NCI-H345 treated with DMSO at 0.1 percent for 48 hours (cell line): ENCODE measurements around the gene PPP2R5B.
"Not testable (repeated sequence)": the region's sequence is repeated elsewhere in the genome, so short reads cannot be mapped to it uniquely, and the experiment has no call there.

Source experiments
- DNase-seq: peaks from one replicate; lab custom pipeline; 2025; ENCODE audit not compliant: unreplicated experiment; lab: John Stamatoyannopoulos, UW

Gene PPP2R5B

DNA sequence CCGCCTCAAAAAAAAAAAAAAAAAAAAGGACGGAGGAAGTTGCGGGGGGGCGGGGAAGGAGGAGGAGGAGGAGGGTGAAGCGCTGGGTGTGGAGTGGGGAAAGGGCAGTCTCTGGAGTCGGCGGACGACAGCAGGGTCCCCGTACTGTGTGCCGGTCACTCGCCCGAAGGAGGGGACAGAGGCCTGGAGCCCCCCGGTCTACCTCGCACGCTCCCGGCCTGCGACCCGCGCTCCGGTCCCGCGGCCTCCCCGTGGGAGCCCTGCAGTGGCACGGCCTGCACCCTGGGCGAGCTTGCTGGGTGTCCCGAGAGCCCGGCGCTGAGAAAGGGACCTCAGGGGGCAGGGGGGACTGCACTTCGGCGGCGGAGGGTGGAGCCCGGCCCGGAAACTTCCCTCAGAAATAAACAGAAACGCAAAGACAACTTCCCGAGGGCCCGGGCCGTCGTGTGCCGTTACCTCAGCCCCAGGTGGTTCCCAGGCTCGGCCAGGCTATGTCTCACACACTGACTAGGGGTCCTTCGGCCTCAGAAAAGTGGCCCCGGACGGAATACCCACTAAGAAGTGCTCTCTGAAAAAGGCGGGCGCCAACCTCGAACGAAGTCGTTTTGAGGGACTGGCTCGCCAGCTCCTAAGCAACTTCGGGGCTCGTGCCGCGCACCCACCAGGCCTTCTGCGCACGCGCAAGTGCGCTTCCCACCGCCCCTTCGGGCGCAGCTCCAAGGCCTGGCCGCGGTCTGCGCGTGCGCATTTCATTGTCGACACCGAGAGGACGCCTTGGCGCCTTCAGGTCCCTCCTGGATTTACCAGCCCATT is 47.1 kb downstream of the PPP2R5B start, which contains the start of gene MAJIN:
Gene MAJIN (minus strand): TSS at position 688 of the 813 bp plus-strand sequence. CDS start 12,703 bp downstream, outside the sequence.
- no peak for DNase-seq

- no peak for DNase-seq
Measured at GRCh38 chr11:64974124-64974523, 49.6 kb downstream of the PPP2R5B start.

- DNase-seq: no peak
Measured at GRCh38 chr11:64976651-64977050, 52.2 kb downstream of the PPP2R5B start.

GRCh38 chr11:64983339-64983738 is 58.9 kb downstream of the PPP2R5B start:
- not testable (repeated sequence) for DNase-seq
